ENCODE results near the gene DENND1A. TPM values are rescaled to one million over a fixed set of nuclear protein-coding genes. Genes with fewer than 3 reads are reported as not detected.

The DENND1A gene
- total and polyA plus RNA-seq, 2 of the 13 experiments (the other 11 are each of a cell fraction or from before 2014, with no cell fraction given), result 14.8 to 30.1 TPM

GRCh38 chr9:123867034-123867433, 62.9 kb downstream of the DENND1A start:
- no peak overlapping the region for H3K9ac ChIP-seq (ENCODE audit: insufficient read depth, low read depth, low read length)
- H3K9me3 ChIP-seq (ENCODE audit: low read length), result no peaks in the 10 kb centered on the region
- no peak overlapping the region for H3K4me3 ChIP-seq (replicated peaks in 1 of 3; ENCODE audit: insufficient read depth in 1 of 3, low read depth in 2 of 3, low read length in 3 of 3)
- H3K79me2 ChIP-seq (ENCODE audit: insufficient read depth, low read length), result peaks cover 8% of the 10 kb centered on the region
- DNase-seq (ENCODE audit: low spot score), result no peak
- no peak for FAIRE-seq
- intact Hi-C loops (cut with micrococcal nuclease; ENCODE audit: unreplicated experiment) (no loop called here), in situ Hi-C loops (cut with HindIII; ENCODE audit: extremely low pct_ligation_motif_present, low pct_unique_long_range_greater_than_20kb) (no loop called here)
- CTCF ChIA-PET (ENCODE audit: low intra/inter-chr PET ratio, low total read pairs), result no interaction called here
- peaks cover 40% of the 10 kb centered on the region for H3K4me1 ChIP-seq (ENCODE audit: insufficient read depth, low read length)
- H3K27me3 ChIP-seq (ENCODE audit: control insufficient read depth in 1 of 2, insufficient read depth in 2 of 2, low read length in 2 of 2), result no peaks in the 10 kb centered on the region
- no peak for TF ChIP-seq ETS1 (CRISPR knock-in tag; IDR thresholded peaks at IDR 0.05)
- TF ChIP-seq SATB2 (CRISPR knock-in tag; IDR thresholded peaks at IDR 0.05), result no peak
- TF ChIP-seq SIX4 (CRISPR knock-in tag; IDR thresholded peaks at IDR 0.05), result no peak
- TF ChIP-seq PRMT3 (CRISPR knock-in tag; IDR thresholded peaks at IDR 0.05; ENCODE audit: borderline replicate concordance, low read depth), result no peak
- TF ChIP-seq SKI (IDR thresholded peaks at IDR 0.05; ENCODE audit: partially characterized antibody), result no peak
- TF ChIP-seq ZNF503 (CRISPR knock-in tag; IDR thresholded peaks at IDR 0.05), result no peak
- POLR2A ChIA-PET, result no interaction called here
- no peak overlapping the region for H3K27ac ChIP-seq (ENCODE audit: extremely low read length, insufficient read depth, low read length)
- H2AFZ ChIP-seq (ENCODE audit: low read length), result no peak overlapping the region
- peaks cover 9% of the 10 kb centered on the region; the same call in 1 of the 2 replicates for H4K20me1 ChIP-seq (ENCODE audit: insufficient read depth, low read length)
- 84% methylated on average over 3 of the region's 3 CpGs for WGBS (ENCODE audit: low lambda C conversion rate)
- no peak overlapping the region for H3K4me2 ChIP-seq (ENCODE audit: low read depth, low read length)
- BruUV-seq (replicated peaks), result no TSS peak
- ATAC-seq, result no peak
- H3K36me3 ChIP-seq (replicated peaks in 1 of 2; ENCODE audit: control insufficient read depth in 1 of 2, insufficient read depth in 2 of 2, low read length in 2 of 2), result peaks cover 0 to 1% of the 10 kb centered on the region in 2 experiments; a peak in 1 of 5 replicates
